ENCODE results near the gene GOLGA6L10. TPM values are rescaled to one million over a fixed set of nuclear protein-coding genes. Genes with fewer than 3 reads are reported as not detected.

GOLGA6L10 gene
- total and polyA plus RNA-seq, 2 donors from 2014 or later = 0.45 to 2.5 TPM

GRCh38 chr15:82292271-82292670, 57.0 kb downstream of the GOLGA6L10 start:
- intact Hi-C loops (cut with DNase I) = no loop called here
- Histone ChIP-seq H3K27ac (ENCODE audit: low read depth in 2 of 2, low read length in 2 of 2) (no peak overlapping the region), H3K4me1 (ENCODE audit: control insufficient read depth in 2 of 3, insufficient read depth in 2 of 3, low read depth in 1 of 3, low read length in 3 of 3) (no peaks in the 10 kb centered on the region), H3K4me3 (ENCODE audit: low read length in 3 of 3) (no peak overlapping the region), H3K27me3 (ENCODE audit: control insufficient read depth, insufficient read depth, low read length) (no peaks in the 10 kb centered on the region), H3K9ac (ENCODE audit: low read length in 3 of 3) (no peak overlapping the region), H3K9me3 (ENCODE audit: control insufficient read depth in 2 of 3, insufficient read depth in 1 of 3, low read length in 3 of 3) (peaks cover 0 to 4% (median 0%) of the 10 kb centered on the region in 3 donors), H3K36me3 (ENCODE audit: control insufficient read depth in 2 of 3, insufficient read depth in 3 of 3, low read length in 3 of 3) (no peaks in the 10 kb centered on the region)
- no peak for TF ChIP-seq CTCF (IDR thresholded peaks at IDR 0.05; ENCODE audit: borderline replicate concordance, extremely low read depth, insufficient read depth)
- DNase-seq (no peak), FAIRE-seq (no peak)

Other genes with a start within 250 kb of the GOLGA6L10 start
- gene EFL1, start 86.7 kb downstream of the GOLGA6L10 start, total RNA-seq = 16.6 TPM
- 9.2 TPM for gene EFL1, start 86.7 kb downstream of the GOLGA6L10 start, polyA plus RNA-seq (ENCODE audit: insufficient read depth, low read depth, low replicate concordance)
- gene SAXO2, start 86.7 kb downstream of the GOLGA6L10 start, total RNA-seq = 3.2 TPM
- 5.1 TPM for gene SAXO2, start 86.7 kb downstream of the GOLGA6L10 start, polyA plus RNA-seq (ENCODE audit: insufficient read depth, low read depth, low replicate concordance)
- 2.9 TPM for gene GOLGA6L9, start 80.3 kb upstream of the GOLGA6L10 start, total RNA-seq
- gene GOLGA6L9, start 80.3 kb upstream of the GOLGA6L10 start, polyA plus RNA-seq (ENCODE audit: insufficient read depth, low read depth, low replicate concordance) = 1.3 TPM
- gene RPS17, start 191.0 kb upstream of the GOLGA6L10 start, total RNA-seq = 1,125 TPM
- gene RPS17, start 191.0 kb upstream of the GOLGA6L10 start, polyA plus RNA-seq (ENCODE audit: insufficient read depth, low read depth, low replicate concordance) = 2,465 TPM